H1 (cell line): ENCODE results near the gene CCDC148.

Experiments
- ASH2L ChIP-seq: fragments of 200-600, 300-600 bp; sonication (generic); IDR thresholded peaks from one replicate; pipeline ENCODE4 v1.7.1; 2017; ENCODE audit warnings: low read length
- EP300 ChIP-seq, 2 experiments: IDR thresholded peaks; 1 replicate in 1 of 2; 2 replicates in 1 of 2; pipeline ENCODE4 v1.6.1; 2011 to 2012; ENCODE audit warnings: low read depth in 2 of 2, low read length in 2 of 2, mild to moderate bottlenecking in 2 of 2, borderline replicate concordance in 1 of 2, inconsistent platforms in 1 of 2, moderate library complexity in 1 of 2
- EZH2 ChIP-seq: fragments of 200-600 bp; sonication (generic); IDR thresholded peaks from 2 replicates; pipeline ENCODE4 v1.7.1; 2012; ENCODE audit warnings: low read depth, mild to moderate bottlenecking, moderate library complexity, low read length, inconsistent platforms; ENCODE audit not compliant: severe bottlenecking
- HDAC6 ChIP-seq: IDR thresholded peaks from one replicate; pipeline ENCODE4 v1.7.1; 2012; ENCODE audit warnings: low read depth, mild to moderate bottlenecking, inconsistent platforms, low read length, moderate library complexity
- KDM1A ChIP-seq: fragments of 200-600, 300-600 bp; sonication (generic); IDR thresholded peaks from 2 replicates; pipeline ENCODE4 v1.7.1; 2016; ENCODE audit warnings: mild to moderate bottlenecking, low read length, borderline replicate concordance
- POLR2AphosphoS5 ChIP-seq: IDR thresholded peaks from 2 replicates; pipeline ENCODE4 v1.6.1; 2011; ENCODE audit warnings: low read depth, low read length
- RAD21 ChIP-seq, 2 experiments: IDR thresholded peaks in 1 of 2; conservative IDR thresholded peaks in 1 of 2; 2 replicates each; pipeline ENCODE4 v1.6.1; 2011; ENCODE audit warnings: low read depth in 2 of 2, low read length in 2 of 2, improper control_type of control experiment in 1 of 2, inconsistent platforms in 1 of 2, mild to moderate bottlenecking in 1 of 2, moderate library complexity in 1 of 2
- SRF ChIP-seq: IDR thresholded peaks from 2 replicates; pipeline ENCODE4 v1.6.1; 2011; ENCODE audit warnings: mild to moderate bottlenecking, low read depth, low read length, moderate library complexity
- SUZ12 ChIP-seq: fragments of 200-600 bp; sonication (generic); IDR thresholded peaks from 2 replicates; pipeline ENCODE4 v1.6.1; 2012; ENCODE audit warnings: mild to moderate bottlenecking, inconsistent platforms, low read length, moderate library complexity, mixed read lengths
- YY1 ChIP-seq: IDR thresholded peaks from 2 replicates; pipeline ENCODE4 v1.6.1; 2011; ENCODE audit warnings: low read depth, mild to moderate bottlenecking, low read length
- TF ChIP-seq, protein P1 (sequence below), 3 experiments: IDR thresholded peaks; 1 replicate in 2 of 3; 2 replicates in 1 of 3; pipeline versions ENCODE4 v1.5.1 to v1.6.1; 2011; ENCODE audit warnings: low read length in 3 of 3, mild to moderate bottlenecking in 3 of 3, inconsistent platforms in 2 of 3, low read depth in 1 of 3, moderate library complexity in 1 of 3; ENCODE audit not compliant: insufficient read depth in 1 of 3; ENCODE audit errors: control extremely low read depth in 1 of 3

DNA sequence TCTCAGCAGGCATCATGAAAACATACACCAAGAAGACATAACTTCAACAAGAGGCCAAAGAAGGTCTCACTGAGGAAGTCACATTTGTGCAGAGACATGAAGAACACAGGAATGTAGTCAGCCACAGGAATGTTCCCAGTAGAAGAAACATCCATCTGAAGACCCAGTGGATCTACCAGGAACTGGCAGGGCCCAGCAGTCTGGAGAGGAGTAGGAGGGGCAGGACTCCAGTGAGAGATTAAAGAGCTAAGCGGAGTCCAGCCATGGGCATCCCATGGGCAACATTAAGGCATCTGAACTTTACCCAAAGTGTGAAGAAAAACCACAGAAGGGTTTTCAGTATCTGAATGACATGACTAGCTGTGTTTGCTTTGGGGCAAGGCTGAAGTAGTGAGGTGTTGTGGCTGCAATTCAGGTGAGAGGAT lies 251.8 kb downstream of the CCDC148 start:
- TF ChIP-seq HDAC6 (no peak), RAD21 (IDR thresholded peaks at IDR 0.05 in 1 of 2, conservative IDR thresholded peaks at IDR 0.05 in 1 of 2; ENCODE audit: low read depth in 2 of 2, low read length in 2 of 2) (no peak), EZH2 (no peak), SUZ12 (no peak), EP300 (IDR thresholded peaks at IDR 0.05; ENCODE audit: borderline replicate concordance in 1 of 2, low read depth in 2 of 2, low read length in 2 of 2) (no peak), KDM1A (no peak), SRF (no peak), POLR2AphosphoS5 (no peak), ASH2L (no peak), YY1 (no peak)
- TF ChIP-seq, protein P1, sequence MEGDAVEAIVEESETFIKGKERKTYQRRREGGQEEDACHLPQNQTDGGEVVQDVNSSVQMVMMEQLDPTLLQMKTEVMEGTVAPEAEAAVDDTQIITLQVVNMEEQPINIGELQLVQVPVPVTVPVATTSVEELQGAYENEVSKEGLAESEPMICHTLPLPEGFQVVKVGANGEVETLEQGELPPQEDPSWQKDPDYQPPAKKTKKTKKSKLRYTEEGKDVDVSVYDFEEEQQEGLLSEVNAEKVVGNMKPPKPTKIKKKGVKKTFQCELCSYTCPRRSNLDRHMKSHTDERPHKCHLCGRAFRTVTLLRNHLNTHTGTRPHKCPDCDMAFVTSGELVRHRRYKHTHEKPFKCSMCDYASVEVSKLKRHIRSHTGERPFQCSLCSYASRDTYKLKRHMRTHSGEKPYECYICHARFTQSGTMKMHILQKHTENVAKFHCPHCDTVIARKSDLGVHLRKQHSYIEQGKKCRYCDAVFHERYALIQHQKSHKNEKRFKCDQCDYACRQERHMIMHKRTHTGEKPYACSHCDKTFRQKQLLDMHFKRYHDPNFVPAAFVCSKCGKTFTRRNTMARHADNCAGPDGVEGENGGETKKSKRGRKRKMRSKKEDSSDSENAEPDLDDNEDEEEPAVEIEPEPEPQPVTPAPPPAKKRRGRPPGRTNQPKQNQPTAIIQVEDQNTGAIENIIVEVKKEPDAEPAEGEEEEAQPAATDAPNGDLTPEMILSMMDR (IDR thresholded peaks at IDR 0.05; ENCODE audit: control extremely low read depth in 1 of 3, insufficient read depth in 1 of 3, low read depth in 1 of 3, low read length in 3 of 3), result no peak
